ENCODE results near the gene SEMA4C.

The SEMA4C gene

DNA sequence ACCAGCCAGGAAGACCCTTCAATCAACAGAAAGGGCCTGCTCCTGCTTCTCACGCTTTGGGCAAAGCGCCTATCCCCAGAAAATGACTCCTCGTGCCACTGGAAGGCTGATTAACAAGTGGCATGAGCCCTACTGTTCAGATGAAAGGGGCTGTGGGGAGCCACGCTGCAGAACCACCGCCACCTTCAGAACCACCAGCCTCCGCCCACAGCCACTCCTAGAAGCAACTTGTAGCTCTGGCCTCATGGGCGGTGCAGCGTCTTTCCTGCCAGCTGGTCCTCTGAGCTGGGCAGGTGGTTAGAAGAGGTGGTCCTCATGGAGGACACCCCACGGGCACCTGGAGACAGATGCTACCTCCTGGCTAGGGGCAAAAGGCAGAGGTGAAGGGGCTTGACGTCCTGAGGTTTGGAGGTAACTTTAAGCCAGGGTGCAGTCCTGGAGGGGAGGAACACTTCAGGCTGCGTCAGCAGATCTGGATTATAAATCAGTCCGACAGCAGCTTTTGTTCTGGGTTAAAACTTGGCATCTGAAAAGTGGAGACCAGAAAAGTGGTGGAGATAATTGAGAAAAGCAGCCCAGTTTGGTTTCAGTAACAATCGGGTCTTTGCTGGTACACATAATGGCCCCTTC lies 861 bp upstream of the SEMA4C start:
- peak overlapping the region; percentile 91 for H3K4me3 ChIP-seq (ENCODE audit: low read depth, low read length)
- H3K27ac ChIP-seq (ENCODE audit: low read depth, low read length), result no peak overlapping the region
- H3K4me1 ChIP-seq (ENCODE audit: control insufficient read depth, insufficient read depth, low read length), result peaks cover 39% of the 10 kb centered on the region
- H3K27me3 ChIP-seq (ENCODE audit: control insufficient read depth, insufficient read depth, low read length), result peaks cover 10% of the 10 kb centered on the region
- peak overlapping the region; percentile 43; the same call in 1 of the 2 replicates for H3K9ac ChIP-seq (ENCODE audit: low read depth, low read length)
- no peaks in the 10 kb centered on the region for H3K9me3 ChIP-seq (ENCODE audit: control insufficient read depth, insufficient read depth, low read length)
- H3K36me3 ChIP-seq (ENCODE audit: control insufficient read depth, insufficient read depth, low read length), result peaks cover 19% of the 10 kb centered on the region

DNA sequence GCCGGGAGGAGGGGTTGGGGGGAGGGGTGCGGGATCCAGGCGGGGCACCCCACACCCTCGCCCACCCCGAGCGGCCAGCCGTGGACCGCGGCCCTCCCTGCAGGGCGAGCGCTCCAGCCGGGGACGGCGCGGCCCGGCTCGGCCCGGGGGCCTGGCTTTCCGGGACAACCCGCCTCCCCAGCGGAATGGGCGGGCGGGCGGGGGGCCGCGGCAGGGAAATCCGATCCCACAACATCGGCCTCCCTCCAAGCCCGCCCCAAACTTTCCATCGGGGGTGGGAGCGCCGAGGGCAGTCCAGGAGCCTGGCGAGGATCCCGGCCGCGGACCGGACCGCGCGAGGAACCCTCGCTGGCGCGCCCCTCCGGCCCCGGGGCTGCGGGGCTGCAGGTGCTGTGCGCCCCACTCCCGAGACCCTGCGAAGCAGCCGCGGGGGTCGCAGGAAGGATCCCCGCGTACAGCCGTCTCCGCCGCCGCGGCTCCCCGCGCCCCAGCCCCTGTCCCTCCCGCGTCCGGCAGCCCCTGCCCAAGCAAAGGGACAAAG lies 529 bp downstream of the SEMA4C start:
- Histone ChIP-seq H3K9me3 (ENCODE audit: control insufficient read depth, insufficient read depth, low read length) (no peaks in the 10 kb centered on the region), H3K36me3 (ENCODE audit: control insufficient read depth, insufficient read depth, low read length) (peaks cover 33% of the 10 kb centered on the region), H3K4me1 (ENCODE audit: control insufficient read depth, insufficient read depth, low read length) (peaks cover 26% of the 10 kb centered on the region), H3K9ac (ENCODE audit: low read depth, low read length) (peak overlapping the region; percentile 93), H3K27me3 (ENCODE audit: control insufficient read depth, insufficient read depth, low read length) (peaks cover 10% of the 10 kb centered on the region), H3K4me3 (ENCODE audit: low read depth, low read length) (peak overlapping the region; percentile 91), H3K27ac (ENCODE audit: low read depth, low read length) (peak overlapping the region; percentile 96)

DNA sequence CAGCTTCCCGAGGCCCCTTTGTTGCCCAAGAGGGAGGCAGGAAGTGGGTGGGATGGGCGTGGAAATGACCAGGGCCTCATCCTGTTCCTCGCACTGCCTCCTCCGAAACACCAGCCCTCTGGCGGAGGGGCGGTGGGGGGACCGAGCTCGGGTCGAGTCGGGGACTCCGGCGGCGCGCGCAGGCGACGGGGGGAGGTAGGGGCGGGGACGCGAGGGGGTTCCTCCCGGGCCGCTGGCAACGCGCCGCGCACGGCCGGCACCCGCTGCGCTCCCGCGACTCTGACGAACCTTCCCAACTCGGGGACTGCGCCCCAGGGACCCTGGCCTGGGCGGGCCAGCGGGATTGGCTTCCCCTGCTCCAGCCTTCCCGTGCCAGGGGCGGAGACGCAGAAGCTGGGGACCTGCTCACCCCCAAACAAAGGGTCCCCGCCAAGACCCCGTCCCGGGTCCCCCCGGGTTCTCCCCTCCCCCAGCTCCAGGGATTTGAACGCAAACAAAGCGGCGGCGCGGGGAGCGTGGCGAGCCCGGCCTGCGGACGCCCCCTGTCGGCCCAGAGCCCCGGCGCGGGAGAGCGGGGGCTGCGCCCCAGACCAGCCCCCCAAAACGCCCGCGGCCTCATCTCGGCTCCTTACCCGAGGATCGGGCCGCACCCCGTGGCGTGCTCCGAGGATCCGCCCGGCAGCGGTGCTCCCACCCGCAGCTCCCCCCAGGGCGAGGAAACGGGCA lies 1.2 kb downstream of the SEMA4C start:
- H3K27ac ChIP-seq (ENCODE audit: low read depth, low read length), result peak overlapping the region; percentile 96
- peaks cover 20% of the 10 kb centered on the region for H3K4me1 ChIP-seq (ENCODE audit: control insufficient read depth, insufficient read depth, low read length)

DNA sequence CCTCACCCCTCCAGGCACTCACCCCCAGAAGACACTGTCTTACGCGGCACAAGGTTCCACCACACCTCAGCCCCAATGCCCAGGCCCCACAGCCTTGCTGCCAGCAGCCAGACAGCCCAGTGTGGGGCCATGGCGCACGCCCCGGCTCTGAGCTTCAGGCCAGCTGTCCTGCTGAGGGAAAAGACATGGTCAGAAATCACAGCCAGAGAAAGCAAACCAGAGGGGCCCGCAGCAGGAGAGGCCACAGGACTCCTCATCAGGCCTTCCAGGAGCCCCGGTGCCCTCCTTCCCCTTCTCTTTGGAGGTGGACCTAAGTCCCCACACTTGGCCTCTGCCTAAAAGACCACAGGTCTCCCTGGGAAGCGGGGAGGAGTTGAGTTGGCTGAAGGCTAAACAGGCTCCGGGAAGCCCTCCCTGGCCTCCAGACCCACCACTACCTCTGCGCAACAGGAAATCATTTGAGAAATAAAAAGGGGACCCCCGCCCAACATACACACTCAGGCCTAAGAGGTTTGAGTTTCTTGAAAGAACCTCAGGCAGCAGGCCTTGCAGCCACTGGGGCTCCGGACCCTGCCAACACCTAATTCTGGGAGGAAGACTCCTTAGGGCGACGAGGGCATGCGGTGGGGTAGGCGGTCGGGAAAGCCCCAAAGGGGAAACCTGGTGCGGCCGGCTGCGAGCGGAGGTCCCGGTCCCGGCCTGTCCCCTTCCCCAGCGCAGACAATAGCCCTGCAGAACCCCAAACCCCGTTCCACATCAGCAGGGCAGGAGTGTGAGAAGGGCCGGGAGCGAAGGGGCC lies 1.9 kb downstream of the SEMA4C start:
- Histone ChIP-seq H3K4me3 (ENCODE audit: low read depth, low read length) (peak overlapping the region; percentile 91), H3K27ac (ENCODE audit: low read depth, low read length) (peak overlapping the region; percentile 96), H3K4me1 (ENCODE audit: control insufficient read depth, insufficient read depth, low read length) (peaks cover 19% of the 10 kb centered on the region)

More for the DNA sequence above, 1.2 kb downstream of the SEMA4C start:
- Histone ChIP-seq H3K9me3 (ENCODE audit: control insufficient read depth, insufficient read depth, low read length) (no peaks in the 10 kb centered on the region), H3K9ac (ENCODE audit: low read depth, low read length) (peak overlapping the region; percentile 93), H3K27me3 (ENCODE audit: control insufficient read depth, insufficient read depth, low read length) (peaks cover 10% of the 10 kb centered on the region), H3K4me3 (ENCODE audit: low read depth, low read length) (peak overlapping the region; percentile 91), H3K36me3 (ENCODE audit: control insufficient read depth, insufficient read depth, low read length) (peaks cover 39% of the 10 kb centered on the region)

DNA sequence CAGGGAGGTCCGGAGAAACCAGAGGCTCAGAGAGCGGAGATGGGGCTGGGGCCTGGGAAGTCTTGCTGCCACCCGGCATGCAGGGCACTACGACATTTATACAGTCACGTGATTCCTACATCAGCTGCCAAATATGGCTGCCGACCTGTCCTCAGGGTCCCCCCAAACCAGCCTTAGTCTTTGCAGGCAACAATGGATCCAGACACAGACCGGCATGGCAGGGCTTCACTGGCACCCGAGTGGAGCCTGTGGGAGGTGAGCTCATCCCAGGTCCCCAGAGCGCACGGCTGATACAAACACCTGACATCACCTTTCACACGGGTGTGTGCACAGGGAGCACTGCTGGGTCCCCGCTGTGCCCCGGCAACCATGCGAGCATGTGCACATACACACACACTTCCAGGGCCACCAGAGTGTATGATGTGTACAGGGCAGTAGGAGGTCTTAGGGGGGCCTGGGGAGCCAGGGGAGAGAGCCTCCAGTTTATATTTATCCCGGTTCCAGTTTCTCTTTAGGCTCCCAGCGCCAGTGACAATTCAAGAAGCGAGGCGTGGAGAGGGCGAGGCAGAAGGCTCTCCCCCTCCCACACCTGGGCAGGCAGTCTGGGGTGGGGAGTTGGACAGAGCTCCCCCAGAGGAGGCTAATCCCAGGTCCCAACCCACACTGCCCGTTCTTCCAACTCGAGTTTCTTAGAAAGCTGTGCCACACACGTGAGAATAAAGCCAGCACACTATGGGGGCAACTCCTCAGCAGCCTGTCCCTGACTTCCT lies 2.7 kb downstream of the SEMA4C start:
- peaks cover 50% of the 10 kb centered on the region for H3K36me3 ChIP-seq (ENCODE audit: control insufficient read depth, insufficient read depth, low read length)
- no peak overlapping the region for H3K9ac ChIP-seq (ENCODE audit: low read depth, low read length)
- H3K27ac ChIP-seq (ENCODE audit: low read depth, low read length), result peak overlapping the region; percentile 96
- no peaks in the 10 kb centered on the region for H3K9me3 ChIP-seq (ENCODE audit: control insufficient read depth, insufficient read depth, low read length)
- peaks cover 10% of the 10 kb centered on the region for H3K27me3 ChIP-seq (ENCODE audit: control insufficient read depth, insufficient read depth, low read length)
- H3K4me3 ChIP-seq (ENCODE audit: low read depth, low read length), result peak overlapping the region; percentile 91; the same call in 1 of the 2 replicates
- peaks cover 15% of the 10 kb centered on the region for H3K4me1 ChIP-seq (ENCODE audit: control insufficient read depth, insufficient read depth, low read length)

More for the DNA sequence above, 1.9 kb downstream of the SEMA4C start:
- H3K9me3 ChIP-seq (ENCODE audit: control insufficient read depth, insufficient read depth, low read length), result no peaks in the 10 kb centered on the region
- peaks cover 46% of the 10 kb centered on the region for H3K36me3 ChIP-seq (ENCODE audit: control insufficient read depth, insufficient read depth, low read length)
- peaks cover 10% of the 10 kb centered on the region for H3K27me3 ChIP-seq (ENCODE audit: control insufficient read depth, insufficient read depth, low read length)
- H3K9ac ChIP-seq (ENCODE audit: low read depth, low read length), result peak overlapping the region; percentile 93

DNA sequence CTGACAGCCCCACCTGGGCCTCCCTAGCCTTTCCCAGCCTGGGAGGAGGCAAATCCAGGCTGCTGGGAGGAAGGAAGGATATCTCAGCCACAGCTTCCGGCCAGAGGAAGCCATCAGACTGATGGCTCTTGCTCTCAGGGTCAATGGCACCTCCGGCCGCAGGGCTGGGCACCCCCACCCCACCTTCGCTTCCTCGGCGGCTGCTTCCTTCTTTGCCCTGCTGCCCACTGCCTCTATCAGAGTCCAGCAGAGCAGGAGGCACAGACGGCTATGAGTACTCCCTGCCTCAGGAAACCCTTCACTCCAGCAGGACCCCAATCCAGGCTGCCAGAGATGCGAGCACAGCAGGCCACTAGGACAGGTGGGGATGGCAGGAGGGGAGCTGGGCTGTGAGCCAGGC lies 3.3 kb downstream of the SEMA4C start:
- Histone ChIP-seq H3K4me3 (ENCODE audit: low read depth, low read length) (no peak overlapping the region), H3K9ac (ENCODE audit: low read depth, low read length) (no peak overlapping the region), H3K9me3 (ENCODE audit: control insufficient read depth, insufficient read depth, low read length) (no peaks in the 10 kb centered on the region), H3K27me3 (ENCODE audit: control insufficient read depth, insufficient read depth, low read length) (peaks cover 10% of the 10 kb centered on the region), H3K4me1 (ENCODE audit: control insufficient read depth, insufficient read depth, low read length) (peaks cover 15% of the 10 kb centered on the region), H3K36me3 (ENCODE audit: control insufficient read depth, insufficient read depth, low read length) (peaks cover 56% of the 10 kb centered on the region), H3K27ac (ENCODE audit: low read depth, low read length) (no peak overlapping the region)

DNA sequence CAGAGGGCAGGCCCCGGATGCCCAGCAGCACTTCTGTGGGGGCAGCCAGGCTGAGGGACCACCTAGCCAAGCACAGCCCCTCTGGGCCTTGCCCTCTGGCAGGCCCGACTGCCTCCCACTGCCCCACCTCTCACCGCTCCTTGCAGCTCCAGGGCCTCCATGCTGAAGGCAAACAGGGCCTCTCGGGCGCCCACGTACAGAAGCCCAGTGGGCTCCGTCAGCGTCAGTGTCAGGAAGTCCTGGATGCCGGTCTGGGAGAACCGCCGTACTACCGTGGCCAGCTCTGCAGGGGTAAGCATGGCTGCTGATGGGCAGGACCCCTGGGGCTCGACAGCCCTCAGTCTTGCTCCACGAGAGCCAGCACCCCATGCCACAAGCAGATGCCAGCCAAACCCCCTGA lies 3.7 kb downstream of the SEMA4C start:
- H3K4me3 ChIP-seq (ENCODE audit: low read depth, low read length), result no peak overlapping the region
- H3K9ac ChIP-seq (ENCODE audit: low read depth, low read length), result no peak overlapping the region
- H3K36me3 ChIP-seq (ENCODE audit: control insufficient read depth, insufficient read depth, low read length), result peaks cover 60% of the 10 kb centered on the region
- peaks cover 8% of the 10 kb centered on the region for H3K27me3 ChIP-seq (ENCODE audit: control insufficient read depth, insufficient read depth, low read length)
- H3K27ac ChIP-seq (ENCODE audit: low read depth, low read length), result no peak overlapping the region
- H3K9me3 ChIP-seq (ENCODE audit: control insufficient read depth, insufficient read depth, low read length), result no peaks in the 10 kb centered on the region
- H3K4me1 ChIP-seq (ENCODE audit: control insufficient read depth, insufficient read depth, low read length), result peaks cover 14% of the 10 kb centered on the region

DNA sequence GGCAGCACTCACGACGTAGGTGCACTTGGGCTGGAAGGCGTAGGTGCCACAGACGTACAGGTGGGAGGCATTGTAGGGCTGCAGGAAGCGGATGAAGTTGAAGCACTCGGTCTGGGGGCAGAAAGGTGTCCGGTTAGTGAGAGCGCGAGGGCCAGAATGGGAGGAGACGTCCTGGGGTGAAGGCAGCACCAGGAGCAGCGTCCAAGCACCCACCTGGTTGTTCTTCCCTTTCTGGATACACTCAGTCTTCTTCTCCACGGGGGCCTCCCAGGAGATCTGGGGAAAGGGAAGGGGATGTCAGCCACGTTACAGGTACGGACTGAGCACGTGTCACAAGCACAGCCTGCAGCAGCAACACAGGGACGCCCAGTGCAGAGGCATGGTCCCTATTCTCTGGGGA lies 4.2 kb downstream of the SEMA4C start:
- H3K27me3 ChIP-seq (ENCODE audit: control insufficient read depth, insufficient read depth, low read length), result peaks cover 3% of the 10 kb centered on the region
- H3K36me3 ChIP-seq (ENCODE audit: control insufficient read depth, insufficient read depth, low read length), result peaks cover 65% of the 10 kb centered on the region
- no peak overlapping the region for H3K9ac ChIP-seq (ENCODE audit: low read depth, low read length)
- H3K9me3 ChIP-seq (ENCODE audit: control insufficient read depth, insufficient read depth, low read length), result no peaks in the 10 kb centered on the region
- no peak overlapping the region for H3K27ac ChIP-seq (ENCODE audit: low read depth, low read length)
- H3K4me1 ChIP-seq (ENCODE audit: control insufficient read depth, insufficient read depth, low read length), result peaks cover 9% of the 10 kb centered on the region
- no peak overlapping the region for H3K4me3 ChIP-seq (ENCODE audit: low read depth, low read length)

DNA sequence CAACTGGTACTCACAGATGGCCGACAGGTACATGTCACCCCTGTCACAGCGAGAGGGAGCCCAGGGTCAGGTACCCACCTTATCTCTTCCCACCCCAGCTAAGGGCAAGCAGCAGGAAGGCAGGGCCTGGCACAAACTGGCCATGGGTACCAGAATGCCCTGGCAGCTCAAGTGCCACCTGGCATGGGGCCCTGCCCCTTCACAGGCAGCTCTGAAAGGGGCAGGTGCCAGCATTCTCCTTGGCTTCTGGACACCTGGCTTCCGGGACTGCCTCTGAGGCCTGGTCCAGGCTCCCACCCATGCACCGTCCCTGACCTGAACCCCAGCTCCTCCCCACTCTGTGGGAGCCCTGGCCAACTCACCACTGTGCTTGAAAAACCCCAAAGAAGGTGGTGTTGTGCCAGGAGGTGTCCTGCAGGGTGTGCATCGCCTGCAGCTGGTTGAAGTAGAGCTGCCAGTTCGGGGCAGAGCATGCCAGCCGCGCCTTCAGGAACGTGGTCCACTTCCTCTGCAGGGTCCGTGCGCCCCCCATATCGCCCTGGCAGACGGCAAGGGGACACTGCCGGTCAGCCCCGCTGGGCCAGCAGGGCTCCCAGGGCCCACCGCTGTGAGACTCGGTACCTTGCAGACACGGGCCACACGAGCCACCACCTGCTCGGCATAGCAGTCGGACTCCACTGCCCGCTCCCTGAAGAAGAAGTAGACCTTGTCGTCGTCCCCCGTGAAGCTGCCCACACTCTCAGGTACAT lies 5.4 kb downstream of the SEMA4C start:
- H3K9me3 ChIP-seq (ENCODE audit: control insufficient read depth, insufficient read depth, low read length), result no peaks in the 10 kb centered on the region
- no peak overlapping the region for H3K9ac ChIP-seq (ENCODE audit: low read depth, low read length)
- H3K4me3 ChIP-seq (ENCODE audit: low read depth, low read length), result no peak overlapping the region
- no peaks in the 10 kb centered on the region for H3K27me3 ChIP-seq (ENCODE audit: control insufficient read depth, insufficient read depth, low read length)
- peaks cover 73% of the 10 kb centered on the region for H3K36me3 ChIP-seq (ENCODE audit: control insufficient read depth, insufficient read depth, low read length)
- H3K27ac ChIP-seq (ENCODE audit: low read depth, low read length), result no peak overlapping the region
- peaks cover 7% of the 10 kb centered on the region; the same call in 1 of the 2 replicates for H3K4me1 ChIP-seq (ENCODE audit: control insufficient read depth, insufficient read depth, low read length)

Data from HUES48 (cell line).